HCT116 (cell line): Measurements from ENCODE around the gene MBTD1.
A peak's percentile ranks its signal among the peaks of the same experiment; 100 is the strongest.

Experiments
- ATF3 ChIP-seq: IDR thresholded peaks from 2 replicates; pipeline ENCODE4 v1.6.1; 2012
- CTCF ChIP-seq, 3 experiments: fragments of 200-600 bp in 1 of 3; sonication (generic) in 1 of 3; IDR thresholded peaks in 2 of 3; conservative IDR thresholded peaks in 1 of 3; 2 replicates each; pipeline ENCODE4 v1.5.1; 2012 to 2017; ENCODE audit warnings: low read depth in 2 of 3, low read length in 2 of 3, antibody characterized with exemption in 1 of 3, borderline replicate concordance in 1 of 3, control low read depth in 1 of 3, mild to moderate bottlenecking in 1 of 3, mixed read lengths in 1 of 3, mixed run types in 1 of 3, moderate library complexity in 1 of 3; ENCODE audit not compliant: insufficient read depth in 1 of 3
- EZH2 ChIP-seq: fragments of 200-600 bp; sonication (generic); IDR thresholded peaks from 2 replicates; pipeline ENCODE4 v1.6.1; 2017; ENCODE audit warnings: antibody characterized with exemption, mixed run types
- EZH2phosphoT487 ChIP-seq: fragments of 200-600 bp; IDR thresholded peaks from 2 replicates; pipeline ENCODE4 v1.6.1; 2018; ENCODE audit warnings: antibody characterized with exemption, borderline replicate concordance
- MAX ChIP-seq: IDR thresholded peaks from 2 replicates; pipeline ENCODE4 v1.6.1; 2012
- POLR2A ChIP-seq: IDR thresholded peaks from 2 replicates; pipeline ENCODE4 v1.7.0; 2011; ENCODE audit warnings: borderline replicate concordance; ENCODE audit not compliant: insufficient read depth, insufficient read length; ENCODE audit errors: extremely low read depth
- POLR2AphosphoS5 ChIP-seq: IDR thresholded peaks from 2 replicates; pipeline ENCODE4 v1.6.1; 2011; ENCODE audit warnings: mild to moderate bottlenecking, low read depth, low read length, moderate library complexity
- REST ChIP-seq: IDR thresholded peaks from 2 replicates; pipeline ENCODE4 v1.6.1; 2012; ENCODE audit warnings: low read depth
- SIN3A ChIP-seq: IDR thresholded peaks from 2 replicates; pipeline ENCODE4 v1.6.1; 2012; ENCODE audit warnings: low read depth
- SP1 ChIP-seq: IDR thresholded peaks from 2 replicates; pipeline ENCODE4 v1.6.1; 2012; ENCODE audit warnings: low read depth
- YY1 ChIP-seq: IDR thresholded peaks from 2 replicates; pipeline ENCODE4 v1.6.1; 2011; ENCODE audit warnings: low read length, low read depth, moderate library complexity, mild to moderate bottlenecking; ENCODE audit not compliant: insufficient replicate concordance; ENCODE audit errors: extremely low read depth
- ZBTB33 ChIP-seq: IDR thresholded peaks from 2 replicates; pipeline ENCODE4 v1.6.1; 2011; ENCODE audit warnings: mild to moderate bottlenecking, low read length, moderate library complexity; ENCODE audit not compliant: insufficient replicate concordance; ENCODE audit errors: extremely low read depth
- ZNF274 ChIP-seq: fragments of 200-500 bp; sonication (Bioruptor generic); IDR thresholded peaks from 2 replicates; pipeline ENCODE4 v1.6.1; 2014; ENCODE audit warnings: mild to moderate bottlenecking, low read depth, low read length, inconsistent platforms

- no peak for TF ChIP-seq YY1
- TF ChIP-seq CTCF (IDR thresholded peaks at IDR 0.05 in 2 of 3, conservative IDR thresholded peaks at IDR 0.05 in 1 of 3; ENCODE audit: borderline replicate concordance in 1 of 3, insufficient read depth in 1 of 3, low read depth in 2 of 3, low read length in 2 of 3), result no peak
- TF ChIP-seq POLR2AphosphoS5, result 0 out of 2 replicates have a peak, but pooled peaks have one; percentile 16
- TF ChIP-seq POLR2A, result no peak
- TF ChIP-seq ZNF274, result no peak
- TF ChIP-seq MAX, result no peak
- TF ChIP-seq REST, result no peak
- TF ChIP-seq ZBTB33, result no peak
- TF ChIP-seq EZH2, result no peak
- TF ChIP-seq EZH2phosphoT487, result no peak
- no peak for TF ChIP-seq ATF3
- TF ChIP-seq SIN3A, result 0 out of 2 replicates have a peak, but pooled peaks have one; percentile 11
- no peak for TF ChIP-seq SP1
Measured at GRCh38 chr17:51261024-51261963, 1.4 kb upstream of the MBTD1 start.
